ENCODE results near the gene CYP39A1. TPM values are rescaled to one million over a fixed set of nuclear protein-coding genes. Genes with fewer than 3 reads are reported as not detected.

CYP39A1 gene
- total RNA-seq, 6 experiments from 2014 or later, result not detected

- no peak for DNase-seq
- peaks cover 15% of the 10 kb centered on the region for H3K4me1 Mint-ChIP-seq (ENCODE audit: low read depth)
- TF ChIP-seq, protein P1, sequence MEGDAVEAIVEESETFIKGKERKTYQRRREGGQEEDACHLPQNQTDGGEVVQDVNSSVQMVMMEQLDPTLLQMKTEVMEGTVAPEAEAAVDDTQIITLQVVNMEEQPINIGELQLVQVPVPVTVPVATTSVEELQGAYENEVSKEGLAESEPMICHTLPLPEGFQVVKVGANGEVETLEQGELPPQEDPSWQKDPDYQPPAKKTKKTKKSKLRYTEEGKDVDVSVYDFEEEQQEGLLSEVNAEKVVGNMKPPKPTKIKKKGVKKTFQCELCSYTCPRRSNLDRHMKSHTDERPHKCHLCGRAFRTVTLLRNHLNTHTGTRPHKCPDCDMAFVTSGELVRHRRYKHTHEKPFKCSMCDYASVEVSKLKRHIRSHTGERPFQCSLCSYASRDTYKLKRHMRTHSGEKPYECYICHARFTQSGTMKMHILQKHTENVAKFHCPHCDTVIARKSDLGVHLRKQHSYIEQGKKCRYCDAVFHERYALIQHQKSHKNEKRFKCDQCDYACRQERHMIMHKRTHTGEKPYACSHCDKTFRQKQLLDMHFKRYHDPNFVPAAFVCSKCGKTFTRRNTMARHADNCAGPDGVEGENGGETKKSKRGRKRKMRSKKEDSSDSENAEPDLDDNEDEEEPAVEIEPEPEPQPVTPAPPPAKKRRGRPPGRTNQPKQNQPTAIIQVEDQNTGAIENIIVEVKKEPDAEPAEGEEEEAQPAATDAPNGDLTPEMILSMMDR (IDR thresholded peaks at IDR 0.05), result peak; percentile 35; the same call in 1 of the 2 replicates
- no peaks in the 10 kb centered on the region for H3K36me3 Mint-ChIP-seq (ENCODE audit: low read depth)
- H3K9me3 Mint-ChIP-seq, result no peaks in the 10 kb centered on the region
- peaks cover 4% of the 10 kb centered on the region for H3K27me3 Mint-ChIP-seq (ENCODE audit: insufficient read depth)
- no peak overlapping the region for H3K27ac Mint-ChIP-seq
- no peak overlapping the region for H3K4me3 Mint-ChIP-seq
Observed at GRCh38 chr6:46655803-46656202, 3.2 kb upstream of the CYP39A1 start.

DNA sequence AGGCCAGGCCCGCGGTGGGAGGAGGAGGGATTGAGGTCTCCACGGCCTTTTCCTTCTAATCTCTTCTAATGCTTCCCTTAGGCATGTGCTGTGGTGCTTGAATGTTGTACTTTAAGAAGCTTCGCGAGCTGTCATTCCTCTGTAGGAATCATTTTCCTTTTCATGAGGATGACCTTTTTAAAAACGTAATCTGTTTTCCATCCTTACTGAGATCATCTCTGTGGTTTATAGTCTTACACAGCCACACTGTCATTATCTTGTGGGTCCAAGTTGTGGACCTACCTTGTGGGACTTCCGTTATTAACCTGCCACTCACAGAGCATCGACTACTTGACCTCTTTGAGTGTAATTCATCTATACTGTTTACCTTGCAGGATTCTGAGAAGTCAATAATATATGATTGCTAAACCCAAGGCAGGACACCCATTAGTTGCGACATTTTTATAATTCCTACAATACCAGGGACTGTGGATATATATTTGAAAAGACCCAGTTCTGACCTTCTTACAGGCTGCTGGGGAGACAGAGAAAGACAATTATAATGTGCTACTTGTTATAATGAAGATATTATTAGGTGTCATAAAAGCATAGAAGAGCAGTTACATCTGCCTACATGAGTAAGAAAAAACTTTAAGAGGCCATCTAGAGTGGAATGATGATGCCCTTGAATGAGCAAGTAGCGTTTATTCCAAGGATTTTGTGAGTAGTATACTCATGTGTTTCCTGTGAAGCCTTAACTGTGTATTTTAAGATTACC lies 999 bp upstream of the CYP39A1 start:
- peak overlapping the region; percentile 89 for H3K4me3 Mint-ChIP-seq
- H3K27me3 Mint-ChIP-seq (ENCODE audit: insufficient read depth), result peaks cover 4% of the 10 kb centered on the region
- DNase-seq, result no peak
- no peaks in the 10 kb centered on the region for H3K36me3 Mint-ChIP-seq (ENCODE audit: low read depth)
- H3K9me3 Mint-ChIP-seq, result no peaks in the 10 kb centered on the region
- H3K27ac Mint-ChIP-seq, result no peak overlapping the region
- H3K4me1 Mint-ChIP-seq (ENCODE audit: low read depth), result peaks cover 15% of the 10 kb centered on the region
- TF ChIP-seq, protein P1 (IDR thresholded peaks at IDR 0.05), result no peak

GRCh38 chr6:46652232-46652602 lies 401 bp downstream of the CYP39A1 start:
- peak overlapping the region; percentile 89 for H3K4me3 Mint-ChIP-seq
- H3K27ac Mint-ChIP-seq, result no peak overlapping the region

DNA sequence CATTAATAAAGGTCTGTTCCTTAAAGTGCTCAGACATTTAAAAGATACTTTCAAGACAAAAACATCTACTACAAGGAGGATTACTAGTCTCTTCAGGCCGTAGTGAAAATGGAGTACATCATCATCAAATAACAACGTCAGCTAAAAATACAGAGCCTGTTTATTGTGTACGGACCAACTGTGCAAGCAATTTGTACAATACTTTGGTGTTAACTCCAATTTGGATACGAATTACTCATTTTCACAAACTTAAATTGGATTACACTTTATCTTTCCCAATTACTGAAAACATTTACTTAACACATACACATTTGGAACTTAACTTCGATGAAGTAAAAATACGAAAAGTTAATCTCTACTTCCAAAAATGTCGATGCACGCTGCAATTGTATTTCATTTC lies 802 bp downstream of the CYP39A1 start:
- peak overlapping the region; percentile 89; the same call in 1 of the 2 replicates for H3K4me3 Mint-ChIP-seq
- no peaks in the 10 kb centered on the region for H3K36me3 Mint-ChIP-seq (ENCODE audit: low read depth)
- DNase-seq, result no peak
- no peak overlapping the region for H3K27ac Mint-ChIP-seq
- TF ChIP-seq, protein P1 (IDR thresholded peaks at IDR 0.05), result no peak
- H3K27me3 Mint-ChIP-seq (ENCODE audit: insufficient read depth), result peaks cover 4% of the 10 kb centered on the region
- no peaks in the 10 kb centered on the region for H3K9me3 Mint-ChIP-seq
- peaks cover 15% of the 10 kb centered on the region for H3K4me1 Mint-ChIP-seq (ENCODE audit: low read depth)

More at GRCh38 chr6:46652232-46652602, 401 bp downstream of the CYP39A1 start:
- Mint-ChIP-seq H3K4me1 (ENCODE audit: low read depth) (peaks cover 15% of the 10 kb centered on the region), H3K9me3 (no peaks in the 10 kb centered on the region), H3K36me3 (ENCODE audit: low read depth) (no peaks in the 10 kb centered on the region), H3K27me3 (ENCODE audit: insufficient read depth) (peaks cover 4% of the 10 kb centered on the region)
- TF ChIP-seq, protein P1 (IDR thresholded peaks at IDR 0.05), result no peak
- no peak for DNase-seq

DNA sequence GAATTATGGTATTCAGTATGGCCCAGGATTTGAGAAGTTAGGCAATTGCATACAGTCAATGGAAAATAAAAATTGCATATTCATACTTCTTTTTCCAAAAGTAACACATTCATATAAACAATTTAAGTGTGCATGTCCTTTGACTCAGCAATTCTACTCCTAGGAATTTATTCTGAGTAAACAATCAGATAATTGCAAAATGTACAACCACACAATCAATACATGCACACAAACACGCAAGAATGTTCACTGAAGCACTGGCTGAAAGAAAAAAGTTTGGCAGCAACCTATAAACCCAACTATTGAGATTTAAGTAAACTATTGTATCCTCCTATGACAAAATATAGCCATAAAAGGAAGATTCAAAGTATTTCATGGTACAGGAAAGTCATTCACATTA lies 1.6 kb downstream of the CYP39A1 start:
- Mint-ChIP-seq H3K36me3 (ENCODE audit: low read depth) (no peaks in the 10 kb centered on the region), H3K27me3 (ENCODE audit: insufficient read depth) (peaks cover 4% of the 10 kb centered on the region), H3K9me3 (no peaks in the 10 kb centered on the region), H3K4me1 (ENCODE audit: low read depth) (peaks cover 15% of the 10 kb centered on the region), H3K4me3 (no peak overlapping the region), H3K27ac (no peak overlapping the region)
- DNase-seq, result no peak
- TF ChIP-seq, protein P1 (IDR thresholded peaks at IDR 0.05), result no peak

Data from HFFc6 (cell line).